B cell (primary cell): Measurements from ENCODE around the gene SYT6. TPM values are rescaled to one million over a fixed set of nuclear protein-coding genes. Genes with fewer than 3 reads are reported as not detected.

Experiments
- ATAC-seq: fragments of 200-7000 bp; cut with Tn5 transposase; one replicate; pipeline ENCODE4 v1.10.0; 2021; ENCODE audit warnings: low read depth, mild to moderate bottlenecking, moderate number of reproducible peaks, moderate library complexity
- CTCF ChIA-PET: fragments of 350-600 bp; sonication (Branson Sonifier 250); formaldehyde crosslinking; loops from one replicate; lab custom pipeline; 2021; ENCODE audit warnings: antibody characterized with exemption, inconsistent platforms; lab: Charles Lee
- POLR2A ChIA-PET: fragments of 350-600 bp; sonication (Branson Sonifier 250); formaldehyde crosslinking; loops from one replicate; lab custom pipeline; 2021; ENCODE audit warnings: antibody characterized with exemption; lab: Charles Lee
- DNase-seq: peaks from one replicate; pipeline ENCODE4 v3.0.0; 2013
- H2AFZ ChIP-seq: 2 replicates; pipeline ENCODE4 v1.6.1; 2012; ENCODE audit warnings: mild to moderate bottlenecking, low read depth, low read length; ENCODE audit not compliant: insufficient read depth, poor library complexity, severe bottlenecking
- H3K27ac ChIP-seq, 2 donors: 1 replicate in 1 of 2; 2 replicates in 1 of 2; pipeline ENCODE4 v1.5.1; 2012 to 2013; ENCODE audit warnings: low read length in 2 of 2, mild to moderate bottlenecking in 2 of 2, moderate library complexity in 1 of 2
- H3K27me3 ChIP-seq, 4 experiments: fragments of 200-600 bp in 1 of 4; sonication (generic) in 1 of 4; replicated peaks in 1 of 4; 1 replicate in 2 of 4; 2 replicates in 2 of 4; pipeline versions ENCODE4 v1.6.1 to v1.7.0; 2013 to 2016; ENCODE audit warnings: low read length in 3 of 4, mild to moderate bottlenecking in 2 of 4, mixed read lengths in 1 of 4, moderate library complexity in 1 of 4; ENCODE audit not compliant: insufficient read depth in 4 of 4, control insufficient read depth in 3 of 4; ENCODE audit errors: control extremely low read depth in 1 of 4
- H3K36me3 ChIP-seq, 2 experiments: replicated peaks in 1 of 2; 1 replicate in 1 of 2; 2 replicates in 1 of 2; pipeline versions ENCODE4 v1.6.1 to v1.7.1; 2013; ENCODE audit warnings: low read length in 1 of 2; ENCODE audit not compliant: insufficient read depth in 2 of 2, control insufficient read depth in 1 of 2; ENCODE audit errors: control extremely low read depth in 1 of 2, extremely low read depth in 1 of 2
- H3K4me1 ChIP-seq, 2 donors: fragments of 200-600 bp in 1 of 2; sonication (generic) in 1 of 2; 1 replicate in 1 of 2; 2 replicates in 1 of 2; pipeline versions ENCODE4 v1.5.1 to v1.6.1; 2013 to 2017; ENCODE audit warnings: low read length in 2 of 2; ENCODE audit not compliant: control insufficient read depth in 2 of 2, insufficient read depth in 2 of 2
- H3K4me2 ChIP-seq: replicated peaks from 2 replicates; pipeline ENCODE3; 2012; ENCODE audit warnings: mild to moderate bottlenecking, low read depth, low read length; ENCODE audit not compliant: poor library complexity, severe bottlenecking
- H3K4me3 ChIP-seq, 5 experiments: fragments of 200-600 bp in 1 of 5; sonication (generic) in 1 of 5; 1 replicate in 3 of 5; 2 replicates in 2 of 5; pipeline versions ENCODE4 v1.5.1 to v1.7.0; 2011 to 2016; ENCODE audit warnings: low read length in 4 of 5, mild to moderate bottlenecking in 4 of 5, low read depth in 2 of 5, control low read depth in 1 of 5, moderate library complexity in 1 of 5; ENCODE audit not compliant: insufficient read depth in 1 of 5; ENCODE audit errors: control extremely low read depth in 1 of 5, extremely low read depth in 1 of 5
- H3K79me2 ChIP-seq: fragments of 200-600 bp; sonication (generic); one replicate; pipeline ENCODE4 v1.6.0; 2016; ENCODE audit warnings: low read length; ENCODE audit not compliant: control insufficient read depth, insufficient read depth
- H3K9ac ChIP-seq: fragments of 200-600 bp; sonication (generic); 2 replicates; pipeline ENCODE4 v1.6.1; 2017; ENCODE audit warnings: mild to moderate bottlenecking, low read length, moderate library complexity
- H3K9me3 ChIP-seq, 3 donors: one replicate each; pipeline versions ENCODE4 v1.6.1 to v1.7.1; 2013; ENCODE audit warnings: low read length in 2 of 3; ENCODE audit not compliant: control insufficient read depth in 2 of 3, insufficient read depth in 1 of 3; ENCODE audit errors: control extremely low read depth in 1 of 3
- H4K20me1 ChIP-seq: 2 replicates; pipeline ENCODE4 v1.6.0; 2012; ENCODE audit warnings: mild to moderate bottlenecking, low read length; ENCODE audit not compliant: insufficient read depth, control insufficient read depth, poor library complexity, severe bottlenecking
- H3K27ac Mint-ChIP-seq: one replicate; pipeline ENCODE4 v1.8.0; 2021; ENCODE audit warnings: mixed read lengths
- H3K27me3 Mint-ChIP-seq: one replicate; pipeline ENCODE4 v1.8.0; 2021; ENCODE audit warnings: mixed read lengths
- H3K4me1 Mint-ChIP-seq: one replicate; pipeline ENCODE4 v1.8.0; 2021; ENCODE audit warnings: mixed read lengths
- H3K4me3 Mint-ChIP-seq: one replicate; pipeline ENCODE4 v1.8.0; 2021; ENCODE audit warnings: mixed read lengths
- H3K9me3 Mint-ChIP-seq: one replicate; pipeline ENCODE4 v1.8.0; 2022; ENCODE audit warnings: mixed read lengths; ENCODE audit not compliant: insufficient read depth
- EZH2 ChIP-seq: IDR thresholded peaks from 2 replicates; pipeline ENCODE4 v1.6.1; 2012; ENCODE audit warnings: borderline replicate concordance, low read depth, mild to moderate bottlenecking, moderate library complexity, low read length; ENCODE audit not compliant: insufficient read depth, poor library complexity, severe bottlenecking
- WGBS: methylation state at CpG from one replicate; pipeline ENCODE4 v1.1.5; 2013; ENCODE audit warnings: missing lambda C conversion rate; ENCODE audit not compliant: insufficient coverage; 5-methylcytosine and 5-hydroxymethylcytosine counted together
- intact Hi-C: fragments of 100-400 bp; cut with micrococcal nuclease; formaldehyde crosslinking; loops from one replicate; pipeline ENCODE4 v1.10.0; 2022
- polyA plus RNA-seq: library from polyadenylated mRNA; depleted of rRNA; stranded (reverse); fragments of >200 nt; gene quantifications from 2 replicates; pipeline ENCODE4 v1.2.3, GENCODE V29; 2012
- total RNA-seq, 2 donors: library from RNA; stranded (reverse); fragments of 120-200 nt in 1 of 2; gene quantifications; 1 replicate in 1 of 2; 2 replicates in 1 of 2; pipeline versions ENCODE4 v1.2.3 to v1.2.4, GENCODE V29; 2013 to 2022
- TF ChIP-seq, protein P1 (sequence below): fragments of 200-600 bp; IDR thresholded peaks from one replicate; pipeline ENCODE4 v1.8.0; 2022; ENCODE audit warnings: antibody characterized with exemption, mild to moderate bottlenecking

SYT6 gene
- total and polyA plus RNA-seq, 2 donors (not counting 1 experiment from before 2014, with no cell fraction given), result not detected

DNA sequence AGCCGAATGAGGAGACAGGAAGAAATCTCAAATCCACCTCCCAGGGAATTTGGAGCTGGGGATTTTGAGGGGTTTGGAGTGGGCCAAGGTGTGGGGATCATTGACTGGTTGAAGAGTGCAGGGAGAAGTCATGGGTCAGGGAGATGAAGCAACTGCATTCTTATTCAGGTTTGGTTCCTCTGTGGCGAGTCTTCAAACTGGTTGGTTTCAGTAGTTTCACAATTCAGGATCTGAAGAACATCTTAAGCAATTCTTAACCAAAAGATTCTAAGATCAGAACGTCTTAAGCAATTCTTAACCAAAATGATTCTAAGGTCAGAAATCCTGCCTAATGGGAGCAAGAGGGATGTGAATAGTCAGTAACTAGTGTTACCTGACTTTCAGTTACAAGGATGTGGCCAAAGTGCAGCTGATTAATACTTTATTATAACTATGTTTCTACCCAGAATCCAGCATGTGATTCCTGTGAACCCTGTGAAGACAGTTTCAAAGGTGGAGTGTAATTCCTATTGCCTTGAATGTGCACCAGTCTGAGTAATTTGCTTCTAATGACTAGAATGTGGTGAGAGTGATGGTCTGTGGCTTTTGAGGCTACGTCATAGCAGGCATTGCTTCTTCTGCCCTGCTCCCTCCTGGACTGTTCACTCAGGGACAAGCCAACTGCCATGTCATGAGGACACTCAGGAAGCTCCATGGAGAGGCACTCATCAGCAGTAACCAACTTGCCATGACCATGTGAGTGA, 113.2 kb downstream of the SYT6 start:
- Mint-ChIP-seq H3K27ac (no peak overlapping the region), H3K4me1 (no peaks in the 10 kb centered on the region), H3K9me3 (no peaks in the 10 kb centered on the region), H3K27me3 (no peaks in the 10 kb centered on the region), H3K4me3 (no peak overlapping the region)
- H3K4me2 ChIP-seq, result no peak overlapping the region
- DNase-seq (no peak), ATAC-seq (no peak)
- 75% methylated on average over 2 of the region's 4 CpGs for WGBS
- no peaks in the 10 kb centered on the region for H3K36me3 ChIP-seq
- no peaks in the 10 kb centered on the region for H3K9me3 ChIP-seq
- no peak overlapping the region for H2AFZ ChIP-seq
- no peak overlapping the region for H3K27ac ChIP-seq
- H3K4me3 ChIP-seq, result no peak overlapping the region
- H3K79me2 ChIP-seq, result no peaks in the 10 kb centered on the region
- no peaks in the 10 kb centered on the region for H3K27me3 ChIP-seq
- ChIA-PET POLR2A (no interaction called here), CTCF (no interaction called here)
- H3K4me1 ChIP-seq, result no peaks in the 10 kb centered on the region
- no peaks in the 10 kb centered on the region for H4K20me1 ChIP-seq
- no peak overlapping the region for H3K9ac ChIP-seq
- no peak for TF ChIP-seq EZH2
- TF ChIP-seq, protein P1, sequence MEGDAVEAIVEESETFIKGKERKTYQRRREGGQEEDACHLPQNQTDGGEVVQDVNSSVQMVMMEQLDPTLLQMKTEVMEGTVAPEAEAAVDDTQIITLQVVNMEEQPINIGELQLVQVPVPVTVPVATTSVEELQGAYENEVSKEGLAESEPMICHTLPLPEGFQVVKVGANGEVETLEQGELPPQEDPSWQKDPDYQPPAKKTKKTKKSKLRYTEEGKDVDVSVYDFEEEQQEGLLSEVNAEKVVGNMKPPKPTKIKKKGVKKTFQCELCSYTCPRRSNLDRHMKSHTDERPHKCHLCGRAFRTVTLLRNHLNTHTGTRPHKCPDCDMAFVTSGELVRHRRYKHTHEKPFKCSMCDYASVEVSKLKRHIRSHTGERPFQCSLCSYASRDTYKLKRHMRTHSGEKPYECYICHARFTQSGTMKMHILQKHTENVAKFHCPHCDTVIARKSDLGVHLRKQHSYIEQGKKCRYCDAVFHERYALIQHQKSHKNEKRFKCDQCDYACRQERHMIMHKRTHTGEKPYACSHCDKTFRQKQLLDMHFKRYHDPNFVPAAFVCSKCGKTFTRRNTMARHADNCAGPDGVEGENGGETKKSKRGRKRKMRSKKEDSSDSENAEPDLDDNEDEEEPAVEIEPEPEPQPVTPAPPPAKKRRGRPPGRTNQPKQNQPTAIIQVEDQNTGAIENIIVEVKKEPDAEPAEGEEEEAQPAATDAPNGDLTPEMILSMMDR, result no peak
- intact Hi-C loops, result no loop called here

Other genes with a start within 250 kb of the SYT6 start
- gene AP4B1, start 249.1 kb downstream of the SYT6 start, total RNA-seq, result 51.5 and 52.2 TPM in 2 replicates
- 55.2 and 99.5 TPM in 2 replicates for gene AP4B1, start 249.1 kb downstream of the SYT6 start, polyA plus RNA-seq
- 4.3 and 4.8 TPM in 2 replicates for gene DCLRE1B, start 248.5 kb downstream of the SYT6 start, total RNA-seq
- gene DCLRE1B, start 248.5 kb downstream of the SYT6 start, polyA plus RNA-seq, result 0.75 and 1.0 TPM in 2 replicates
- 48.0 and 48.2 TPM in 2 replicates for gene HIPK1, start 224.5 kb downstream of the SYT6 start, total RNA-seq
- 13.6 and 24.3 TPM in 2 replicates for gene HIPK1, start 224.5 kb downstream of the SYT6 start, polyA plus RNA-seq
- 0.32 and 0.61 TPM in 2 replicates for gene OLFML3, start 174.4 kb downstream of the SYT6 start, total RNA-seq
- not detected in 2 replicates for gene OLFML3, start 174.4 kb downstream of the SYT6 start, polyA plus RNA-seq